ENCODE measurements around the gene USHBP1. TPM values are rescaled to one million over a fixed set of nuclear protein-coding genes. Genes with fewer than 3 reads are reported as not detected.

The USHBP1 gene
- polyA plus RNA-seq, 1 donor from 2014 or later, result 0.59 TPM

GRCh38 chr19:17200408-17201079 is 64.0 kb downstream of the USHBP1 start:
- no peaks in the 10 kb centered on the region for H3K27me3 ChIP-seq (ENCODE audit: insufficient read depth, low read depth, low read length)
- H4K20me1 ChIP-seq (ENCODE audit: insufficient read depth), result no peaks in the 10 kb centered on the region
- no peaks in the 10 kb centered on the region for H3K9me2 ChIP-seq (ENCODE audit: insufficient read depth, low read length)
- no peak overlapping the region for H2AFZ ChIP-seq (ENCODE audit: low read depth, low read length)
- no peaks in the 10 kb centered on the region for H3K9me3 ChIP-seq (ENCODE audit: low read length)
- no peak overlapping the region for H3K4me3 ChIP-seq (ENCODE audit: low read length)
- no peak for TF ChIP-seq TAF1 (IDR thresholded peaks at IDR 0.05; ENCODE audit: low read depth)
- H3K36me3 ChIP-seq (ENCODE audit: insufficient read depth, low read length), result no peaks in the 10 kb centered on the region
- H3K79me2 ChIP-seq (replicated peaks; ENCODE audit: insufficient read depth, low read length), result no peaks in the 10 kb centered on the region
- no peaks in the 10 kb centered on the region for H3F3A ChIP-seq (ENCODE audit: insufficient read depth, low read length, poor library complexity, severe bottlenecking)
- H3K4me2 ChIP-seq (ENCODE audit: low read length), result no peak overlapping the region
- H3K9ac ChIP-seq (ENCODE audit: low read length), result no peak overlapping the region
- H3K27ac ChIP-seq (ENCODE audit: low read length), result no peak overlapping the region

Other genes starting within 250 kb of the USHBP1 start
- gene CPAMD8, start 237.9 kb downstream of the USHBP1 start, polyA plus RNA-seq, result 1.9 and 4.2 TPM in 2 replicates
- 3.6 and 4.8 TPM in 2 replicates for gene HAUS8, start 189.3 kb downstream of the USHBP1 start, polyA plus RNA-seq
- 27.2 and 28.5 TPM in 2 replicates for gene MYO9B, start 189.0 kb downstream of the USHBP1 start, polyA plus RNA-seq
- gene USE1, start 49.4 kb downstream of the USHBP1 start, polyA plus RNA-seq, result 20.4 and 34.7 TPM in 2 replicates
- gene OCEL1, start 38.5 kb downstream of the USHBP1 start, polyA plus RNA-seq, result 1.9 and 6.5 TPM in 2 replicates
- gene NR2F6, start 18.8 kb downstream of the USHBP1 start, polyA plus RNA-seq, result 26.9 and 30.0 TPM in 2 replicates
- 123 and 132 TPM in 2 replicates for gene BABAM1, start 2.7 kb upstream of the USHBP1 start, polyA plus RNA-seq
- 9.3 and 12.4 TPM in 2 replicates for gene ANKLE1, start 17.2 kb upstream of the USHBP1 start, polyA plus RNA-seq
- 28.1 and 31.6 TPM in 2 replicates for gene ABHD8, start 38.7 kb upstream of the USHBP1 start, polyA plus RNA-seq
- 61.7 and 85.1 TPM in 2 replicates for gene MRPL34, start 41.1 kb upstream of the USHBP1 start, polyA plus RNA-seq
- gene DDA1, start 44.8 kb upstream of the USHBP1 start, polyA plus RNA-seq, result 25.4 and 26.3 TPM in 2 replicates
- 51.3 and 68.6 TPM in 2 replicates for gene ANO8, start 70.1 kb upstream of the USHBP1 start, polyA plus RNA-seq
- 23.2 and 25.6 TPM in 2 replicates for gene GTPBP3, start 72.8 kb upstream of the USHBP1 start, polyA plus RNA-seq
- gene PLVAP, start 112.6 kb upstream of the USHBP1 start, polyA plus RNA-seq, result not detected in 2 replicates
- not detected in 2 replicates for gene CCDC194, start 129.5 kb upstream of the USHBP1 start, polyA plus RNA-seq
- gene BST2, start 140.9 kb upstream of the USHBP1 start, polyA plus RNA-seq, result not detected in 2 replicates
- 43.8 and 48.6 TPM in 2 replicates for gene MVB12A, start 155.3 kb upstream of the USHBP1 start, polyA plus RNA-seq
- not detected in 2 replicates for gene TMEM221, start 183.9 kb upstream of the USHBP1 start, polyA plus RNA-seq
- not detected in 2 replicates for gene NXNL1, start 196.2 kb upstream of the USHBP1 start, polyA plus RNA-seq
- 22.0 and 27.0 TPM in 2 replicates for gene SLC27A1, start 205.8 kb upstream of the USHBP1 start, polyA plus RNA-seq
- 78.2 and 92.7 TPM in 2 replicates for gene PGLS, start 246.9 kb upstream of the USHBP1 start, polyA plus RNA-seq